Measurements from ENCODE around the gene ESYT1.

DNA sequence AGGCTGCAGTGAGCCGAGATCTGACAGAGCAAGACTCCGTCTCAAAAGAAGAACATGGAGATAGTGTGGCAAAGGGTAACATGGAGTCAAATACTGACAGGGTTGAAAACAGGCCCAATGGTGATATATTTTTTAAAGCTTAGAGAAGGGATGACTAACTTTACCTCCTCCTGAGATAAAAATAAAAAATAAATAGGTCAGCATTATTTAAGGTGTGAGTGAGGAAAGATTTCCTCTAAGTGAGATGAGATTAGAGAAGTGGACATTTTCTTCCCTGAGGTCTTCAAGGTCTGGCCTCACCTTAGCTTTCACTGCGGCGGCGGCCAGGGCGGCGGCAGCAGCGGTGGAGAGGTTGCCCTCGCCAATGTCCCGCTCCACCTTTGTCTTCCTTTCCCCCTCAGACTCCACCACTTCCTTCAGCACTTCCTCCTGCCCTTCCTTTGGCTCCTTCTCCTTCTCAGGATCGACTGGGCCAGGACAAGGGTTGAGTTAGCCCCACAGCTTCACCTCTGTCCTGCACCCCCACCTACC, 41.2 kb downstream of the ESYT1 start:
- no peak for TF ChIP-seq TAF1 (IDR thresholded peaks at IDR 0.05; ENCODE audit: borderline replicate concordance, insufficient read depth, low read length)
- TF ChIP-seq POLR2AphosphoS5 (IDR thresholded peaks at IDR 0.05; ENCODE audit: low read depth, low read length): no peak
- TF ChIP-seq SIN3A (IDR thresholded peaks at IDR 0.05; ENCODE audit: borderline replicate concordance, insufficient read depth, low read length): no peak

Data from PFSK-1 (cell line).